Measurements from ENCODE around the gene WDR44. TPM values are rescaled to one million over a fixed set of nuclear protein-coding genes. Genes with fewer than 3 reads are reported as not detected.

The WDR44 gene
- total and polyA plus RNA-seq, 2 experiments from 2014 or later: 15.0 to 17.7 TPM

- peaks cover 4% of the 10 kb centered on the region; the same call in 1 of the 2 replicates for H3K4me1 ChIP-seq (ENCODE audit: insufficient read depth)
- no peaks in the 10 kb centered on the region for H3K36me3 ChIP-seq (ENCODE audit: low read depth)
- H3F3A ChIP-seq (ENCODE audit: insufficient read depth): peaks cover 5% of the 10 kb centered on the region; the same call in 1 of the 2 replicates
- H3K9ac ChIP-seq: no peak overlapping the region
- H4K20me1 ChIP-seq (ENCODE audit: insufficient read depth): no peaks in the 10 kb centered on the region
- no peaks in the 10 kb centered on the region for H3K9me3 ChIP-seq (ENCODE audit: low read depth)
- in situ Hi-C loops (cut with MboI): no loop called here
- peaks cover 12% of the 10 kb centered on the region for H3K79me2 ChIP-seq (ENCODE audit: insufficient read depth)
- H2AFZ ChIP-seq: no peak overlapping the region
- no peak overlapping the region for H3K4me3 ChIP-seq
- H3K4me2 ChIP-seq (ENCODE audit: unreplicated experiment): no peak overlapping the region
- H3K27me3 ChIP-seq (replicated peaks; ENCODE audit: insufficient read depth): no peaks in the 10 kb centered on the region
- H3K9me2 ChIP-seq (ENCODE audit: insufficient read depth): no peaks in the 10 kb centered on the region
- DNase-seq: no peak
- TF ChIP-seq EZH2phosphoT487 (IDR thresholded peaks at IDR 0.05; ENCODE audit: insufficient read depth, low read depth) (no peak), EZH2 (IDR thresholded peaks at IDR 0.05; ENCODE audit: insufficient read depth, poor library complexity, severe bottlenecking) (no peak)
- H3K27ac ChIP-seq: no peak overlapping the region
- WGBS, 2 experiments (ENCODE audit: low coverage in 1 of 2, low lambda C conversion rate in 2 of 2, missing lambda C conversion rate in 2 of 2): 95 to 97% methylated on average over 3 of the region's 3 CpGs
These were observed 147.1 kb downstream of the WDR44 start for GRCh38 chrX:118493016-118493415.

- Histone ChIP-seq H3K4me3 (no peak overlapping the region), H2AFZ (no peak overlapping the region), H4K20me1 (ENCODE audit: insufficient read depth) (no peaks in the 10 kb centered on the region), H3K36me3 (ENCODE audit: low read depth) (no peaks in the 10 kb centered on the region), H3K27me3 (replicated peaks; ENCODE audit: insufficient read depth) (no peaks in the 10 kb centered on the region), H3K4me1 (ENCODE audit: insufficient read depth) (peaks cover 4% of the 10 kb centered on the region; the same call in 1 of the 2 replicates), H3K27ac (no peak overlapping the region), H3F3A (ENCODE audit: insufficient read depth) (peaks cover 5% of the 10 kb centered on the region; the same call in 1 of the 2 replicates), H3K9me2 (ENCODE audit: insufficient read depth) (no peaks in the 10 kb centered on the region), H3K79me2 (ENCODE audit: insufficient read depth) (peaks cover 17% of the 10 kb centered on the region), H3K9ac (no peak overlapping the region), H3K9me3 (ENCODE audit: low read depth) (no peaks in the 10 kb centered on the region), H3K4me2 (ENCODE audit: unreplicated experiment) (no peak overlapping the region)
- no peak for TF ChIP-seq EZH2phosphoT487 (IDR thresholded peaks at IDR 0.05; ENCODE audit: insufficient read depth, low read depth)
- no peak for TF ChIP-seq EZH2 (IDR thresholded peaks at IDR 0.05; ENCODE audit: insufficient read depth, poor library complexity, severe bottlenecking)
- in situ Hi-C loops (cut with MboI): no loop called here
- WGBS, 2 experiments (ENCODE audit: low coverage in 1 of 2, low lambda C conversion rate in 2 of 2, missing lambda C conversion rate in 2 of 2): 88 to 93% methylated on average over 3 of the region's 3 CpGs
- DNase-seq: peak; percentile 6
These were observed 147.9 kb downstream of the WDR44 start for GRCh38 chrX:118493653-118494297.

- Histone ChIP-seq H3K36me3 (ENCODE audit: low read depth) (no peaks in the 10 kb centered on the region), H3K27me3 (replicated peaks; ENCODE audit: insufficient read depth) (no peaks in the 10 kb centered on the region), H3K4me2 (ENCODE audit: unreplicated experiment) (peak within 1 kb of the TSS; percentile 76), H3F3A (ENCODE audit: insufficient read depth) (peaks cover 5% of the 10 kb centered on the region; the same call in 1 of the 2 replicates), H3K9ac (peak within 1 kb of the TSS; percentile 78), H3K4me3 (peak within 1 kb of the TSS; percentile 91), H3K4me1 (ENCODE audit: insufficient read depth) (peaks cover 4% of the 10 kb centered on the region; the same call in 1 of the 2 replicates), H3K27ac (no peak within 1 kb of the TSS), H3K9me3 (ENCODE audit: low read depth) (no peaks in the 10 kb centered on the region), H3K9me2 (ENCODE audit: insufficient read depth) (no peaks in the 10 kb centered on the region), H3K79me2 (ENCODE audit: insufficient read depth) (peaks cover 30% of the 10 kb centered on the region), H2AFZ (peak within 1 kb of the TSS; percentile 84), H4K20me1 (ENCODE audit: insufficient read depth) (no peaks in the 10 kb centered on the region)
- TF ChIP-seq EZH2phosphoT487 (IDR thresholded peaks at IDR 0.05; ENCODE audit: insufficient read depth, low read depth): no peak
- no peak for TF ChIP-seq EZH2 (IDR thresholded peaks at IDR 0.05; ENCODE audit: insufficient read depth, poor library complexity, severe bottlenecking)
- DNase-seq: peak; percentile 78
- in situ Hi-C loops (cut with MboI): no loop called here
- WGBS, 2 experiments (ENCODE audit: low coverage in 1 of 2, low lambda C conversion rate in 2 of 2, missing lambda C conversion rate in 2 of 2): 23 to 100% methylated on average over 2 to 38 of the region's 64 CpGs
These were observed 149.4 kb downstream of the WDR44 start, which contains the start of gene DOCK11 for GRCh38 chrX:118495061-118495921. DOCK11 (plus strand) TSS chrX:118495815; CDS start chrX:118495972, 157 bp downstream.

- peak; percentile 45 for DNase-seq
- H3K27ac ChIP-seq: no peak overlapping the region
- peak overlapping the region; percentile 78 for H3K9ac ChIP-seq
- peak overlapping the region; percentile 84 for H2AFZ ChIP-seq
- WGBS, 2 experiments (ENCODE audit: low coverage in 1 of 2, low lambda C conversion rate in 2 of 2, missing lambda C conversion rate in 2 of 2): 0 to 1% methylated on average over 22 to 30 of the region's 81 CpGs
- H3K4me2 ChIP-seq (ENCODE audit: unreplicated experiment): peak overlapping the region; percentile 76
- peak overlapping the region; percentile 91 for H3K4me3 ChIP-seq
- H4K20me1 ChIP-seq (ENCODE audit: insufficient read depth): no peaks in the 10 kb centered on the region
- TF ChIP-seq EZH2 (IDR thresholded peaks at IDR 0.05; ENCODE audit: insufficient read depth, poor library complexity, severe bottlenecking) (no peak), EZH2phosphoT487 (IDR thresholded peaks at IDR 0.05; ENCODE audit: insufficient read depth, low read depth) (no peak)
- no peaks in the 10 kb centered on the region for H3K9me3 ChIP-seq (ENCODE audit: low read depth)
- no peaks in the 10 kb centered on the region for H3K27me3 ChIP-seq (replicated peaks; ENCODE audit: insufficient read depth)
- H3K36me3 ChIP-seq (ENCODE audit: low read depth): no peaks in the 10 kb centered on the region
- peaks cover 30% of the 10 kb centered on the region for H3K79me2 ChIP-seq (ENCODE audit: insufficient read depth)
- in situ Hi-C loops (cut with MboI): no loop called here
- H3F3A ChIP-seq (ENCODE audit: insufficient read depth): peaks cover 5% of the 10 kb centered on the region; the same call in 1 of the 2 replicates
- H3K4me1 ChIP-seq (ENCODE audit: insufficient read depth): peaks cover 4% of the 10 kb centered on the region; the same call in 1 of the 2 replicates
- no peaks in the 10 kb centered on the region for H3K9me2 ChIP-seq (ENCODE audit: insufficient read depth)
These were observed 150.3 kb downstream of the WDR44 start for GRCh38 chrX:118495958-118496762.

Data from GM23248 (cell line).